Smooth muscle cell (in vitro differentiated cells): ENCODE results near the gene FTO. TPM values are rescaled to one million over a fixed set of nuclear protein-coding genes. Genes with fewer than 3 reads are reported as not detected.

Experiments used
- DNase-seq: peaks from one replicate; lab custom pipeline; 2025; ENCODE audit not compliant: unreplicated experiment; lab: John Stamatoyannopoulos, UW
- H2AFZ ChIP-seq: fragments of 200-600 bp; sonication (generic); 2 replicates; pipeline ENCODE4 v1.6.0; 2016; ENCODE audit warnings: antibody characterized with exemption, low read depth, mild to moderate bottlenecking
- H3F3A ChIP-seq: fragments of 200-600 bp; sonication (generic); 2 replicates; pipeline ENCODE4 v1.6.0; 2017; ENCODE audit warnings: antibody characterized with exemption, low read depth
- H3K27ac ChIP-seq: fragments of 200-600 bp; sonication (generic); 2 replicates; pipeline ENCODE4 v1.5.1; 2016; ENCODE audit warnings: low read depth, mild to moderate bottlenecking
- H3K27me3 ChIP-seq: fragments of 200-600 bp; sonication (generic); 2 replicates; pipeline ENCODE4 v1.6.1; 2016; ENCODE audit warnings: low read depth, mild to moderate bottlenecking
- H3K36me3 ChIP-seq: fragments of 200-600 bp; sonication (generic); 2 replicates; pipeline ENCODE4 v1.5.1; 2016; ENCODE audit warnings: low read depth
- H3K4me1 ChIP-seq: fragments of 200-600 bp; sonication (generic); 2 replicates; pipeline ENCODE4 v1.5.1; 2016; ENCODE audit warnings: low read depth
- H3K4me2 ChIP-seq: fragments of 200-600 bp; sonication (generic); 2 replicates; pipeline ENCODE4 v1.6.0; 2016; ENCODE audit warnings: mild to moderate bottlenecking
- H3K4me3 ChIP-seq: fragments of 200-600 bp; sonication (generic); 2 replicates; pipeline ENCODE4 v1.5.1; 2016; ENCODE audit warnings: mild to moderate bottlenecking
- H3K79me2 ChIP-seq: fragments of 200-600 bp; sonication (generic); 2 replicates; pipeline ENCODE4 v1.6.0; 2016; ENCODE audit warnings: low read depth, mild to moderate bottlenecking
- H3K9ac ChIP-seq: fragments of 200-600 bp; sonication (generic); 2 replicates; pipeline ENCODE4 v1.6.0; 2016; ENCODE audit warnings: low read depth
- H3K9me3 ChIP-seq: fragments of 200-600 bp; sonication (generic); replicated peaks from 2 replicates; pipeline ENCODE4 v1.5.1; 2016; ENCODE audit warnings: low read depth
- H4K20me1 ChIP-seq: fragments of 200-600 bp; sonication (generic); 2 replicates; pipeline ENCODE4 v1.6.0; 2016; ENCODE audit warnings: low read depth
- CTCF ChIP-seq: fragments of 200-600 bp; sonication (generic); IDR thresholded peaks from 2 replicates; pipeline ENCODE4 v1.5.1; 2017; ENCODE audit warnings: borderline replicate concordance, mild to moderate bottlenecking, antibody characterized with exemption; ENCODE audit not compliant: insufficient read depth, poor library complexity, severe bottlenecking
- WGBS: methylation state at CpG from one replicate; pipeline ENCODE4 v1.1.7; 2016; ENCODE audit warnings: low lambda C conversion rate; 5-methylcytosine and 5-hydroxymethylcytosine counted together
- polyA plus RNA-seq: library from polyadenylated mRNA; unstranded; fragments of >200 nt; fragmentation: Nextera tagmentation; extraction: Ambion mirVana; gene quantifications from 2 replicates; pipeline ENCODE4 v1.2.1, GENCODE V29; 2016
- total RNA-seq: library from RNA; depleted of rRNA; stranded (reverse); fragments of >200 nt; gene quantifications from 2 replicates; pipeline ENCODE4 v1.2.3, GENCODE V29; 2014

The FTO gene
- total and polyA plus RNA-seq, 2 experiments from 2014 or later: 81.1 to 89.9 TPM

GRCh38 chr16:53891409-53892139 lies 187.6 kb downstream of the FTO start:
- 74% methylated on average over 9 of the region's 9 CpGs for WGBS
- Histone ChIP-seq H3K36me3 (peaks cover 4% of the 10 kb centered on the region), H3K9ac (no peak overlapping the region), H3K4me2 (peak overlapping the region; percentile 70), H3K27ac (peak overlapping the region; percentile 80), H3F3A (peaks cover 27% of the 10 kb centered on the region), H3K79me2 (no peaks in the 10 kb centered on the region), H4K20me1 (no peaks in the 10 kb centered on the region), H2AFZ (no peak overlapping the region), H3K27me3 (no peaks in the 10 kb centered on the region), H3K4me1 (peaks cover 39% of the 10 kb centered on the region), H3K9me3 (no peaks in the 10 kb centered on the region), H3K4me3 (no peak overlapping the region)
- TF ChIP-seq CTCF: no peak
- DNase-seq: no peak

GRCh38 chr16:53892155-53892554 lies 188.2 kb downstream of the FTO start:
- peak overlapping the region; percentile 70 for H3K4me2 ChIP-seq
- DNase-seq: no peak
- H3F3A ChIP-seq: peaks cover 27% of the 10 kb centered on the region
- H3K9me3 ChIP-seq: no peaks in the 10 kb centered on the region
- peak overlapping the region; percentile 80 for H3K27ac ChIP-seq
- H2AFZ ChIP-seq: no peak overlapping the region
- peaks cover 39% of the 10 kb centered on the region for H3K4me1 ChIP-seq
- peak overlapping the region; percentile 24 for H3K9ac ChIP-seq
- H3K4me3 ChIP-seq: no peak overlapping the region
- no peaks in the 10 kb centered on the region for H4K20me1 ChIP-seq
- peaks cover 4% of the 10 kb centered on the region for H3K36me3 ChIP-seq
- H3K27me3 ChIP-seq: no peaks in the 10 kb centered on the region
- H3K79me2 ChIP-seq: no peaks in the 10 kb centered on the region
- WGBS: 10% methylated on average over 3 of the region's 3 CpGs
- peak; percentile 81 for TF ChIP-seq CTCF

- Histone ChIP-seq H3K4me2 (peak overlapping the region; percentile 34), H3K27ac (peak overlapping the region; percentile 80), H2AFZ (no peak overlapping the region), H3K4me1 (peaks cover 39% of the 10 kb centered on the region), H3K79me2 (no peaks in the 10 kb centered on the region), H3K4me3 (no peak overlapping the region), H3F3A (peaks cover 27% of the 10 kb centered on the region), H3K9me3 (no peaks in the 10 kb centered on the region), H4K20me1 (no peaks in the 10 kb centered on the region), H3K9ac (no peak overlapping the region), H3K36me3 (no peaks in the 10 kb centered on the region), H3K27me3 (no peaks in the 10 kb centered on the region)
- TF ChIP-seq CTCF: no peak
- 73% methylated on average over 5 of the region's 5 CpGs for WGBS
- DNase-seq: no peak
Observed at GRCh38 chr16:53893731-53894435, 189.9 kb downstream of the FTO start.

GRCh38 chr16:53894686-53895085 lies 190.7 kb downstream of the FTO start:
- no peak overlapping the region for H3K9ac ChIP-seq
- H3K4me1 ChIP-seq: peaks cover 39% of the 10 kb centered on the region
- H3K4me2 ChIP-seq: peak overlapping the region; percentile 19
- peak overlapping the region; percentile 80 for H3K27ac ChIP-seq
- no peaks in the 10 kb centered on the region for H3K27me3 ChIP-seq
- DNase-seq: no peak
- no peaks in the 10 kb centered on the region for H3K79me2 ChIP-seq
- WGBS: 47% methylated on average over 3 of the region's 3 CpGs
- no peak overlapping the region for H3K4me3 ChIP-seq
- H4K20me1 ChIP-seq: no peaks in the 10 kb centered on the region
- H3K9me3 ChIP-seq: no peaks in the 10 kb centered on the region
- TF ChIP-seq CTCF: no peak
- H2AFZ ChIP-seq: no peak overlapping the region
- no peaks in the 10 kb centered on the region for H3K36me3 ChIP-seq
- H3F3A ChIP-seq: peaks cover 27% of the 10 kb centered on the region
